ENCODE results near the gene ATXN2.

ATXN2 gene

DNA sequence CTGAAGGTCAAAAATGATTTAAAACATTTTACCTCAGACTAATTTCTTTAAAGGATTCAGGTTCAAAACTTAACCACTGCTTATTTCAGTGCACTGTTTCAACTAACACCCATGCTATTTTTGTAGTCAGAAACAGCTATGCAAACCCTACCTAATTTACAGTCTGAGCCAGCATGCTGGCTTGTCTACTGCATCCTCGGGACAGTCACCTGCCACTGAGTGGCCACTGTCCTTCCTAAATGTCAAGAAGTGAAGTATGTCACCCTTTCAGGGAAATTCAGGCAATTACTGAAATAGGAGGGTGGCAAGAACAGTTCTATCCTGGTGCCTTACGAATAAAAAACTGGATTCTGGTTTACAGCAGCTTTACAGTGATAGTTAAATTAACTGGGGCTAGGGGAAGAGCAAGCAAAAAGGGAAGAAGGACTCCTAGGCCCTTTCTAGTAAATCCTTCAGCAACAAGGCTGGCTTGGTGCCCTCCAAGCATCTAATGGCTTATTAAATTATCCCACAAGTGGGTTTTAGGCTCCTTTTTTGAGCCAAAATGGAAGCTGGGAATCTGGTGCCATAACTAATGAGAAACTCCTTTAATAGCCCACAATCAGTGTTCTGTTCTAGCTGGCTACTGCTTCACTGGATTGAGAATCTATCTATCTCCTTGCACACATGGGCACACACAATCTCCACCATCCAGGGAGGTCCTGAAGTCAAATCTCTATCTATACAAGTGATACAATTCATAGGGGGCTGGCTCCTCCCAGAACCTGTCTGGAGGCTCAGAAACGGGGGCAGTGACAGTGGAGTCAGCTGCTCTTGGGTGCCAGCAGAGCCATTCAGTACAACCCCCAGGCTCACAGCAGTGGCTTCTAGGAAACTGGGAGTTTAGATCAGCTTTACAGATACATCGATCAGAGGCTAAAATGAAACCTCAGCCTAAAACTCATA lies 150.0 kb downstream of the ATXN2 start:
- DNase-seq: peak; percentile 43

DNA sequence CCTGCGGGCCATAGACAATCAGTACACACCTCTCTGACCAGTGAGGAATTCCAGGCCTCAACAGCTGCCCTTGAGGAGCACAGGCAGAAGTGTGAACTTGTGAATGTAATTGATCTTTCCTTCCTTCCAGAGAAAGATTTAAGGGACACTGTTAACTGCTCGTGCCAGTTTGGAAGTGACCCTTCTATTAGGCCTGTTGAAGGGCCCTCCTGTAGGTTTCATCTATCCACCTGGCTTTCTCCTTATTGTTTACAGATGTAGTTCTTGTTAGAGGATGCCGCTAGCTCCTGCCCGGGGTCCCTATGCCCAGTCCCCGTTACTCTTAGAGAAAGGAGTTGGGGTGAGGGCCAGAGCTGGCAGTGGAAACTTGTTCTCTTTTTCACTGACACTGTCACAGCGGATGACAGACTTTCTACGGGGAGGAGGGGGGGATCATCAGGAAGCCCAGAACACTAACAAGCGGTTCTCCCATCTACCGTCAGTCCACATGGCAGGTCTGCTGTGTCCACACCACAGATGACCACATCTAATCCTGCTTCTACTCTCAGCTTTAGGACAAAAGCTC lies 150.8 kb downstream of the ATXN2 start:
- DNase-seq: peak; percentile 50

DNA sequence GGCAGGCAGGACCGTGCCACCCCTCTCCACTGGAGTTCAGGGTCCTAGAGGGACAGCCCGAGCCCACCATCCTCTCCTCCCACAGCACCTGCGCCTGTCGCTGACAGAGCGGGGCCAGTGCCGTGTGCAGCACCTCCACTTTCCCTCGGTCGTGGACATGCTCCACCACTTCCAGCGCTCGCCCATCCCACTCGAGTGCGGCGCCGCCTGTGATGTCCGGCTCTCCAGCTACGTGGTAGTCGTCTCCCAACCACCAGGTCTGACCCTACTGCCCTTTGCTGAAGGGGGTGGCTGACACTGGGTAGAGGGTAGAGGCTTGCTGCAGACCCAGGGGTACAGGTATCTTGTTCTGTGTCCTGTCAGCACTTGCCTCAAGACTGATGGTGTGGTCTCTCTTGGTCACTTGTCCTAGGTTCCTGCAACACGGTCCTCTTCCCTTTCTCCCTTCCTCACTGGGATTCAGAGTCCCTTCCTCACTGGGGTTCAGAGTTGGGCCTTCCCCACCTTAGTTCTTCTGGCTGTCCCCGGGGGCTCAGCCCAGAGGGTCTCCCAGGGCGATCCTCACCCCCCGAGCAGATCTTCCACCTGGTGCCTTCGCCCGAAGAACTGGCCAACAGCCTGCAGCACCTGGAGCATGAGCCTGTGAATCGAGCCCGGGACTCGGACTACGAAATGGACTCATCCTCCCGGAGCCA lies 151.4 kb downstream of the ATXN2 start:
- DNase-seq: peak; percentile 50

DNA sequence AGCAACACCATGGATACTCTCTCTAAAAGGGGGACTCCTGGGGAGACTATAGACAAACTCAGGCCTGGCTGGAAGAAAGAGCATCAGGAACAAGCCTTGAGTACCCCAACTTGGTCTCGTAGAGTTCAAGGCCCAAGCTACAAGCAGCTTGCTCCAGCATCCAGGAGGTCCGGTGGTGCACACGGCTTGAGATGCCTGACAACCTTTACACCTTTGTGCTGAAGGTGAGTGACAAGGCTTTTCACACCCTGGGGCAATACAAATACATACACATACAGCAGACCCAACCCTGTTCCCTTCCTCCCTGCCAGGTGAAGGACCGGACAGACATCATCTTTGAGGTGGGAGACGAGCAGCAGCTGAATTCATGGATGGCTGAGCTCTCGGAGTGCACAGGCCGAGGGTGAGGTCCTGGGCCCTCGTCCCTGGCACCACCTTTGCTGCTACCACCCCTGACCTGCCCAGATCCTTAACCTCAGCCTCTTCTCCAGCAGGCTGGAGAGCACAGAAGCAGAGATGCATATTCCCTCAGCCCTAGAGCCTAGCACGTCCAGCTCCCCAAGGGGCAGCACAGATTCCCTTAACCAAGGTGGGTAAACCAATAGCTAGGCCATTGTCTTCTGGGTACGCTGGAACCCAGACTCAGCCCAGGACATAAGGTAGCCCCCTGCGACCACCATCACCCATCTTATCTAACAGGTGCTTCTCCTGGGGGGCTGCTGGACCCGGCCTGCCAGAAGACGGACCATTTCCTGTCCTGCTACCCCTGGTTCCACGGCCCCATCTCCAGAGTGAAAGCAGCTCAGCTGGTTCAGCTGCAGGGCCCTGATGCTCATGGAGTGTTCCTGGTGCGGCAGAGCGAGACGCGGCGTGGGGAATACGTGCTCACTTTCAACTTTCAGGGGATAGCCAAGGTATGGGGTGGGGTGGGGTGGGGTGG lies 152.2 kb downstream of the ATXN2 start:
- DNase-seq: peak; percentile 49

DNA sequence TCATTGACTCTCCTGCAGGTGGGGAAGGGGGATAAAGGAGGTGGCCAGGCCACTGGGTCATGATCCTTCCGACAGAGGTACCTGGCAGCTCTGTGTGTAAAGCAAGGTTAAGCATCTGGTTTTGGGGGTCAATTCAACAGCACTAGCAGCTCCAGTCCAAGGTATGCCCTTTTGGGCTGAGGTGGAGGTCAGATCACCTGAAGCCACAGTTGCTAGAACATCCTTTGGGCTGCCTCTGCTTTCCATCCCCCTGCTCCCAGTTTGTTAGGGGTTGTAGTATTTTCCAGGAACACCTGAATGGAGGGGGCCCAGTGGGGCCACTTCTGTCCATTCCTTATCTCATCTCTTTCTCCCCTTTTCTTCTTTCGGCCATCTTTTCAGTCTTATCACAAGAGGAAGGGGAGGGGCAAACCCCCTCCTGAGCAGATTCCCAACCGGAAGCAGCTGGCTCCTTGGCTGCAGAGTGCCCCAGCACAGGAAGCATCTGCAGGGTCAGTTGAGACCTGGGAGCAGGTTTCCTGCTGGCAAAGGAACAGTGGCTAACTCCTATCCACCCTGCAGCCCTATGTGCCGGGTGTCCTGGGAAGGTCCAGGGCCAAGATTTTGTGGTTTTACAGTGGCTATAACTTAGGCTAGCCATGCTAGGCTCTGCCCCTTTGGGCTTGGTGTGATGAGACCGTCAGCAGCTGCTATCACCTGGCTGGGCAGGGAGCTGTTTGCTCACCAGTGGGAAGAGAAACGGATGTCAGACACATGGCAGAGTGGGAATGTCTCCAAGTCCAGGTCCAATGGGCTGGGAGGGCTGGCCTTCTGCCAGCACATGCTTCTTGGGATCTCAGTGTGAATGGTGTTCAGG lies 153.2 kb downstream of the ATXN2 start:
- peak; percentile 50 for DNase-seq

DNA sequence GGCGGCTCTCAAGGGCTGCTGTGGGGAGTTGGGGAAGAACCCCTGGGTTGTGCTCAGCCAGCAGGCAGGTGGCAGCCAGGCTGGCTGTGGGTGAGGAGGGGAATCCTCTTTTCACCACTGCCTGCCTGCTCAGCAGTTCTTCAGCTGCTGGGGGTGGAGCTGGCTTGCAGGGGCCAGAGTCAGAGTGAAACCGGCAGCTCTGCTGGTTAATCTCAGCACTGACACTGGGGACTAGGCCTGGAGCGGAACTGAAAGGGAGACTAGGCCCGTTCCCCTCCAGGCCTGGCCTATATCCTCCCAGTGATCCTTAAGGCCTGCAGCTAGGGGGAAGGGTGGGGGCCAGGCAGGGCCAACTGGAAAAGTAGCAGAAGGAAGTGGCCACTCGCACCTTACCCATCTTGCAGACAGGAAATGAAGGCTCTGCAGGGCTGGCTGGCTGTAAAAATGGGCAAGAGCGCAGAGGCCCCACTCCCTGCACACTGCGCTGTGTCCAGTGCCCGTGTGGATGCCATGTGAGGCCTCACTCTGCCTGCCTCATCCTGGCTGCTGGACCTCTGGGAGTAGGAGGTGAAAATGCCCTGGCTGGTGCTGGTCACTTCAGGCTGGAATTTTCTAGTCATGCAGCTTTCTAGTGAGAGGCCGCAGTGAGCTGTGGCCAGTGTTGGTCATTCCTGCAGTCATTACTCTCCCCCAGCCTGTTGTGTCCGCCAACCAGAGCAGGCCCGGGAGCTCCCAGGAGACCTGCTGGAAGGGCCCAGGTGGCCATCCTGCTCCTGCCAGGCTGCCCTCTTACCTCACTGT lies 154.0 kb downstream of the ATXN2 start:
- DNase-seq: peak; percentile 88

DNA sequence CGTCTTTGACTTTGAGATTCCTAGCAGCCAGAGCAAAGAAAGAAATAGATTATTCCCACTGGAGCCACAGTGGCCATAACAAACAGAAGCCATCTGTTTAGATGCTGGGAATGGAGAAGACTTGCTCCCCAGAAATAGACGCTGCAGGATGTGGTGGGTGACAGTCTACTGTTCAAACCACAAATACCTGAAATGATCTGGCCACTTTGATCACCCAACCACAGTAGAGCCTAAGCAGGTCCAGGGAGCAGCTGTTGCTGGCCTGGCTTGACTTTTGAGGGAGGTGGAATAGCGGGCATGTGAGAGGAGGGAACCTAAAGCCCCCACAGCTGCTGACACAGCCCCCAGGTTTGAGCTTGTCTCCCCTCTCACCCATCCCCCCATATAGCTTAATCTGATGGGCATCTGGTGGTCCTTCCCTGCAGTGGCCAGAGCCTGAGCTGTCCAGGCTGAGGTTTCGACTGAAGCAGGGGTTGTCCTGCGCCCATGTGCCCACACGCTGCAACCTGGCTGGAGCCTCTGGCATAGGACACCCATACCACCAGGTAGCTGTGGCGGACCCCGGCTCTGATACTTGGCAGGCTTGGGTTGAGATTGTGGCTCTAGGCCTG lies 154.7 kb downstream of the ATXN2 start:
- peak; percentile 65 for DNase-seq

DNA sequence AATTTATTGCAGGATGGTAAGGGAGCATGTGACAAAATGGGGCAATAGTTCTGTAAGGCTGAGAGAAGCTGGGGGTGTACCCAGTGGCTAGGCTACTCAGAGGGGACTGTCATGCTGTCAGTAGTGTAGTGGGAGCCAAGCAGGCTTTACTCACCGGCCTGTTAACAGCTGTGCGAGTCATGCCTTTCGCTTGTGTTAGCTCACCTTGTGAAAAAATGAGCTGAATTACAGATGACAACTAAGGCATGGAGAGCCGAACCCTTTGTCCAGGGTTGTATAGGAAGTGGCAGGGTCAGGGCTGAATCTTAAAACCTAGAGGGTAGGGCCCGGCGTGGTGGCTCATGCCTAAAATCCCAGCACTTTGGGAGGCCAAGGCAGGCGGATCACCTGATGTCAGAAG lies 155.5 kb downstream of the ATXN2 start:
- peak; percentile 77 for DNase-seq

DNA sequence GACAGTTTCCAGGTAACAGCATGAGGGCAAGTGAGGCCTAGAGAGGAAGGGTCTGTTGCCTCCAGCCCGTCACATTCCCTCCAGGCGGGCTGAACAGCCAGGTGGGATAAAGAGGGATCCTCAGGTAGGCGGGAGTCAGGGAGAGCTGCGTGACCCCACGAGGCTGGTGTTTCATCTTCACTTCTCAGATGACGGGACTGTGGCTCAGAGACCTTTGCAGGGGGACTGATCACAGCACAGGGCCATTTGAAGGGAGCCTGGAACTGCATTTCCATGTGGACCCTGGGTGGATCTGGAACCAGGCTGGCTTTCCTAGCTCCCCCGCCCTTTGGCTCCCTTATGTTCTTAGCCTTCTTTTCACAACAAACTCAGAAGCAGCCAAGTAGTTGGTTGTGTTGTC lies 156.0 kb downstream of the ATXN2 start:
- DNase-seq: peak; percentile 50

DNA sequence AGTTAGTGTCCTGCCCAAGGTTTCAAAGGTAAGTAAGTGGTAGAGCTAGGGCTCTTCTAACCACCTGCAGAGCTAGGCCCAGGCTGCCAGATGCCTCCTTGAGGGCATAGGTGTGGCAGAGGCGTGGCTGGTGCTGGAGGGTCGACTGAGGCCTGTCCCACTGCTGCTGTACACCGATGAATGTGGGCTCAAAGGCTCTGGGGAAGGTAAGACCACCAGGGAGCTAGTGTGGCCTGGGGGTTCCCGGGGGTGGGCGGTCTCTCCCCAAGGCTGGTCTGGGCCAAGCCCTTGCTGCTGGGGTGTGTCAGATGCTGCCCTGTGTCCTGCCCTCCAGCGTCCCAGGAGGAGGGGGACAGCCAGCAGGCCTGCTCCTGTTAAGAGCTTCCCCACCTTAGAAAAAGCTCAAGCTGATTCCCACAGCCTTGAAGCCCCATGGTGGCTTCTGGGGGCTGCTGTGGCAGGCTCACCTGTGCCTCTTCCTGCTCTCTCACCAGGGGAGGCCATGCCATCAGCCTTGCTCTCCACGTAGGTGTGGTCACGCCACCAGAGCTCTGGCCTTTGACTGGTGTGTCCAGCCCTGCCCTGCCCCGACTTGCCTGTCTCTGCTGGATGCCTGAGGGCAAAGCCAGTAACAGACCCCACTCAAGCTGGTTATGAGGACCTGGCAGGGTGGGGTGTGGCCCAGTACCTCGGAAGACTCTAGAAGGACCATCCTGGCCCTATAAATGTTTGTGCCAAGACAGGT lies 156.6 kb downstream of the ATXN2 start:
- no peak for DNase-seq

DNA sequence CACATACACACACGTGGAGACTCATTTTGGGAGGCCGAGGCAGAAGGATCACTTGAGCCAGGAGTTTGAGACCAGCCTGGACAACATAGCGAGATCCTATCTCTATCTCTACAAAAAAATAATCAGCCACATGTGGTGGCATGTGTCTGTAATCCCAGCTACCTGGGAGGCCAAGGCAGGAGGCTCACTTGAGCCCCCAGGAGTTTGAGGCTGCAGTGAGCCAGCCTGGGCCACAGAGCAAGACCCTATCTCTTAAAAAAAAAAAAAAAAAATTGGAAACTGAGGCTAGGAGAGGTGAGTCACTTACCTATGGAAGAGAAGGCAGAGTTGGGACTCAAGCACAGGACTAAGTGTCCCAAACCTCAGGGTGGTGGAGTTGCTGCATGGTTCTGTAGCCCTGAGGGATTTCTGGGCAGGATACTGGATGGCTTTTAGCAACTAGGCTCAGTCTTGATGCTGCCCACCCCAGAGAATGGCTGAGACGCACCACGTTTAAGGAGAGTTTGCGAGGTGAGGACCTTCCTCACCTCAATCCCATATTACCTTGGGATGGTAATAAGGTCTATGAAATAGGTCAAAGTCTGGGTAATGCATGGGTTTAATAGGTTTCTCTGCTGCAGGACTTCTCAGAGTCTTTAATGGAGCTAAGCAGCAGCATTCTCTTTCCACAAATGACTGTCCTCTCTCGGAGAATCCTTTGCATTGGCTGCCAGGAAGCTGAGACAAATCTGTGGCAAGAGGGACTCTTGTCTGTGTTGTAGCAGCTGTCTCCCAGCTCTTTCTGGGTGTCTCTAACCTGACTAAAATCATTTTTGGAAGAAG lies 157.8 kb downstream of the ATXN2 start:
- DNase-seq: no peak

DNA sequence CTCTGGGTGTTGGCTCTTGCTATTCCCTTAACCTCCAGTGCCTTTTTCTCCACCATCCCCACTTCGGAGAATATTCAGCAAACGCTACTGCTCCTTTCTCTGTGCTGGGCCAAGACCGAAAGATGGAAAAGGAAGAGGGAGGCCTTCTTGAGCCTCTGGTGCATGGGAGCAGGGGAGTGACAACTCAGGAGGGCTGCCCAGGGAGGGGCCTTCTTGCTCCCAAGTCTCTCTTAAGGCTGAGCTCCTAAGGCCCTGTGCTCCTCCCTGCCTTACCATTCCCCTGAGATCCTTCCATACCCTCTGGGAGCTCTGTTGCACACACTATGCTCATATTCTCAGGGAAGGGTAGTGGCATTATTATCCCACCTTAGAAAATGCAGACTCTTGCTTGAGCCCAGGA lies 158.5 kb downstream of the ATXN2 start:
- no peak for DNase-seq

DNA sequence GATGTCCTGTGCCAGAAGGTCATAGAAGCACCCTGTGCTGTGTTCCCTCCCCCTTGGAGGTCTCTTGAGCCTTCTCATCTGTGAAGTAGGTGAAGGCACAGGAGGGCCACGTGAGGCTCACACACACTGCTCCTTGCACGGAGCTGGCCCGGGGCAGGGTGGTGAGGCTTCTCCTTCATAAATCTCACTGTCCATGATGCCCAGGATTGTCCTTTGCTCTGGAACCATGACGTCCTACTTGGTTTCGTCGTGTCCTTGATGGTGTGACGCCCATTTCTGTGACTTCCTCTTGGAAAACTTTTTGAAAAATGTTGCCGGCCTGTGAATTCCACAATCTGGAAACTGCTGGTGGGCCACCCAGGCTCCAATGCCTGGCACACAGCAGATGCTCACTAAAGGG lies 159.0 kb downstream of the ATXN2 start:
- DNase-seq: no peak

DNA sequence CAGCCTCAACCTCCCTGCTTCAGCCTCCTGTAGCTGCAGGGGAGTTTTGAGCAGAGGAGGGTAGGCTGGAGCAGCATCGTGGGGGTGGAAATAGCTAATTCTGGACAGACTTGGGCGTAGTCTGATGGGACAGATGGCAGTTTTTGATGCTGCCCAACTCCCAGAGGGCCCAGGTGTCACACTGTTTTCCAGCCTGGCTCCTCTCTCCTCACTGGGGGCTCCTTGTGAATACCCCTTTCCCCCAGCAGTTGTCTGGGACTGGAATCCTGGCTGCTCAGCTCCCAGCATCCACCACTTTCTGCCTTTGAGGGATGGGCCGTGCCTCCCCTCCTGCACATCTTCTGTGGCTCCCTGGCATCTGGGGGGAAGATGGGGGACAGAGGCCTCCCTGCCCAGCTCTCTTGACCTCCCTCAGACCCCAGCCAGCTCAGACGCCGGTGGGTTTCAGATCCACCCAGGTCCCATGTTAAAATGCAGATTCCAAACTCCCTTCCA lies 159.4 kb downstream of the ATXN2 start:
- DNase-seq: no peak

DNA sequence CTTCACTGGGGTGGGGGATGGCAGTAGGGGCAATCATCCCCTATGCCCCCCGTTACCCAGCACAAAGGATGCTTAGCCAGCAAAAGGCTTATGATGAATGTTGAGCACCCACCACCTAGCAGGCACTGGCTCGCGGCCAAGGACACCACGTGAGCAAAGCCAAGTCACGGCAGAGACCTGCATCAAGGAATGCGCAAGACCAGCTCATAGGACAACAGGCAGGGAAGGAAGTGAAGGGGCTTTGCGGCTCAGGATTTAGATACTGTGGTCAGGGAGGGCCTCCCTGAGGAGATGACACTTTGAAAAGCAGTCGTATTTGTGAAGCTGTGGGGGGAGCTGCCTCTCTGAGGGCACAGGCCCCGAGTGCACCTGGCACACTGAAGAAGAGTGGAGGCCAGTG lies 160.6 kb downstream of the ATXN2 start:
- DNase-seq: peak; percentile 81

DNA sequence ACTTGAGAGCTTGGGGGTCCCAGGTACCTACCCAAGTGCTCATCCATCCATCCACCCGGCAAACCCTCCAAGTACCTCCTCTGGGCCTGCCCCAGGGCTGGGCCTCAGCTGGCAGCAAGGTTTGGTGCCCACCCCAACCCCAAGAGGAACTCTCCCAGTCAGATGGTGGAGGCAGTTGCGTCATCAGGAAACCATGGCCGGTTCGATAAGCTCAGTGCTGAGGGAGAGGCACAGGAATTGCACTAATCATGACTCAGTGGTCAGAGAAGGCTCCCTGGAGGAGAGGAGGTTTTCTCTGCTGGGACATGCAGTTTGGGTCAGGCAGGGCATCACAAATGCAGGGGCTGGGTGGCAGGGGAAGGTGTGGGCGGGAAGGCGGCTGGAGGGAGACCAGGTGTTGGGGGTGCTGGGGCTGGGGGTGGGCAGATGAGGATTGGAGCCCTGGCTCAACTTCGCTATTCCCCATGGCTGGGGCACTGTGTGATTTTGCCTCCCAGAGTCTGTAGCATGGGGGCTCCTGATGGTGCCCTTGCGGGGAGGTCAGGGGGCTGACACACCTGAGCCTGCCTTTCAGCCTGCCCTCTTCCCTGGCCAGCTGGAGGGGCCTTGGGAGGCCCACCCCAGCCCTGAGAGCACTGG lies 161.2 kb downstream of the ATXN2 start:
- no peak for DNase-seq

DNA sequence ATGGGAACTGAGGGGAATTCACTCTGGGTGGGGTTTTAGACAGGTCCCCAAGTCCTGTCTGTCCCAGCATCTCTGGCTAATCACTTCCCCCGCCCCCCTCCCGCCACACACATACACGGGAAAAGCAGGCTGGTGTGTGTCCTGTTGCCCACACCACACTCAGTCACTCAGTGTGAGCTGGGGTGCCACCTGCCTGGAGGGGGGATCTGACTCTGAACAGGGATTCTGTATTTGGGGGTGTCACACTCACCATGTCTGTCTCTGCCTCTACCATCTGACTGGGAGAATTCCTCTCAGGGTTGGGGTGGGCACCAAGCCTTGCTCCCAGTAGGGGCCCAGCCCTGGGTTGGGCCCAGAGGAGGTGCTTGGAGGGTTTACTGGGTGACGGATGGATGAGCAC lies 162.3 kb downstream of the ATXN2 start:
- no peak for DNase-seq

DNA sequence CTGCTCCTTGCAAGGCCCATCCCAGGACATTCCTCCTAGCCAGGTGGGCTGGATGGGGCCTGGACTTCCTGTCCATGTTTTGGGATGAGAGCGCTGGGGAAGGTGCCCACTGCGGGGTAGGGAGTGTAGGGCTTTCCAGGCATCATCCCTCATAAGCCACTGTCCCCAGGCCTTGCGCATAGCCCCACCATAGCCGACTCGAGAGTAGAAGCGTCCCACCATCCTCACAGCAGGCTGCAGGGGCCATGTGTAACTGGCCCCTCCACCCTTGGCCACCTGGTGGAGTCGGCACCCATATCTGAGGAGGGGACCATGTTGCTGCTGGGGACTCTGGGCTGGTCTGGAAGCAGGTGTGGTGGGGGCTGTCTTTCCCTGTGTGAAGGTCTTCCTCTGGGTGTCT lies 162.8 kb downstream of the ATXN2 start:
- no peak for DNase-seq

Measured in activated CD8-positive, alpha-beta memory T cell treated with anti-CD3 and anti-CD28 coated beads, Interleukin-2, amount 50 U/mL, for 48 hours (primary cell).